Endothelial cell (in vitro differentiated cells): ENCODE results near the gene DCBLD2. TPM values are rescaled to one million over a fixed set of nuclear protein-coding genes. Genes with fewer than 3 reads are reported as not detected.

Experiments used
- total RNA-seq: library from RNA; stranded (reverse); fragmentation: NEBNext Ultra II Directional; extraction: Animal tissue kit (Norgen Biotek cat#: 25700); gene quantifications from one replicate; pipeline ENCODE4 v1.2.1, GENCODE V29; 2021; ENCODE audit not compliant: unreplicated experiment

DCBLD2 gene
- total RNA-seq, 1 donor from 2014 or later = 26.9 TPM

Other genes starting within 250 kb of the DCBLD2 start
- 6.5 TPM for gene ST3GAL6, start 138.4 kb downstream of the DCBLD2 start, total RNA-seq